GM06990 (cell line): Measurements from ENCODE around the gene ITPR1.

Experiments used
- DNase-seq: peaks from one replicate; pipeline ENCODE4 v3.0.0-alpha.2; 2011; ENCODE audit not compliant: insufficient read length; ENCODE audit errors: extremely low read depth
- H3K27me3 ChIP-seq: replicated peaks from 2 replicates; pipeline ENCODE4 v1.6.0; 2011; ENCODE audit warnings: low read length; ENCODE audit not compliant: control insufficient read depth, insufficient read depth
- H3K36me3 ChIP-seq: 2 replicates; pipeline ENCODE4 v1.5.1; 2011; ENCODE audit warnings: low read length; ENCODE audit not compliant: control insufficient read depth, insufficient read depth
- H3K4me3 ChIP-seq: replicated peaks from 2 replicates; pipeline ENCODE4 v1.5.1; 2011; ENCODE audit warnings: low read depth, mild to moderate bottlenecking, control low read depth, low read length
- CTCF ChIP-seq: IDR thresholded peaks from 2 replicates; pipeline ENCODE4 v1.5.1; 2011; ENCODE audit warnings: low read length, control low read depth, mild to moderate bottlenecking, inconsistent platforms; ENCODE audit not compliant: insufficient read depth, poor library complexity, severe bottlenecking

The ITPR1 gene

GRCh38 chr3:4534906-4535305 is 41.8 kb downstream of the ITPR1 start:
- DNase-seq = no peak
- TF ChIP-seq CTCF = no peak
- no peak overlapping the region for H3K4me3 ChIP-seq
- H3K36me3 ChIP-seq = no peaks in the 10 kb centered on the region
- H3K27me3 ChIP-seq = no peaks in the 10 kb centered on the region; the same call in 1 of the 2 replicates

DNA sequence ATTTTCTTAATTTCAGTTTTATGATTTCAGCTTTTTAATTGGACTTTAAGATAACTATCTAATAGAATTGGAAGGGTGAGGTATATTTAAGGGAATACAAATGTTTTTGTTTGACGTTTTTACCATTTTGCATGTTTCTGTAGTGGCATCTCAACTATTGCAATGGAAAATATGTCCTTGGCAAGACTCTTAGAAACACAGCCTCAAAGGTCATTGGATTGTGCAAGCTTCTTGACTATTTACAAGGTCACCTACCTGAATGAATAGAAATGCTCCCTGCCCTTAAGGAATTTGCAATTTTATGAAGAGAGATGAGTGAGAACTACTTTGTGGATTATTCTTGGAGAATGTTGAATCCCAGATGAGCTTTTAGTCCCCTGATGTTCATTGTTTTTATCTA is 43.1 kb downstream of the ITPR1 start:
- no peak overlapping the region for H3K4me3 ChIP-seq
- no peaks in the 10 kb centered on the region for H3K36me3 ChIP-seq
- DNase-seq = no peak
- TF ChIP-seq CTCF = no peak
- H3K27me3 ChIP-seq = no peaks in the 10 kb centered on the region; the same call in 1 of the 2 replicates

DNA sequence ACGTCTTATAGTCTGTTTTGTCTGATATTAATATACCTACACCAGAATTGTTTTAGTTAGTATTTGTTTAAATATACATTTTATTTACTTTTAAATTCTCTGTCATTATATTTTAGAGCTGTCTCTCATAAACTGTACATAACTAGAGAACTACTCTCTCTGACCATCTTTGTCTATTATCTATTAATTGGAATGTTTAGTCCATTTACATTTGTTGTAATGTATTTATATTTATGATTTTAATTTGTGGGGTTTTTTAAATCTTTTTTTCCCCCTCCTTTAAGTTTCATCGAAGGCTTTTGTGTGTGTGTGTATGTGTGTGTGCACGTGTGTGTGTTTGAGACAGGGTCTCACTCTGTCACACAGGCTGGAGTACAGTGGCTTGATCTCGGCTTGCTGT is 47.1 kb downstream of the ITPR1 start:
- H3K4me3 ChIP-seq = no peak overlapping the region
- no peak for TF ChIP-seq CTCF
- H3K27me3 ChIP-seq = no peaks in the 10 kb centered on the region; the same call in 1 of the 2 replicates
- H3K36me3 ChIP-seq = no peaks in the 10 kb centered on the region
- DNase-seq = no peak

DNA sequence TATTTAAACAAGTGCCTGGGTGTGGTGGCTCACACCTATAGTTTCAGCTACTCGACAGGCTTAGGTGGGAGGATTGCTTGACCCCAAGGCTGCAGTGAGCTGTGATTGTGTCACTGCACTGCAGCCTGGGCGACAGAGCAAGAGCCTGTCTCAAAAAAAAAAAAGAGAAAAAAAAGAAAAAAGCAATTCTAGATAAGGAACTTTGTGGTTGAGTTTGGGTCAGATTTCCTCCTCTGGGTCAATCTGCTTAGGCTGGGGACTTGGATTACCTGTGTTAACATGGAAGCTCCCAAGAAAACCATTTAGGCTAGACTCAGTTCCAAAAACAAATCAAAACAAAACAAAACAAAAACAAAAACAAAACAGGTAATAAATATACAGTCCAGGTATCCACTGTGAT is 50.0 kb downstream of the ITPR1 start:
- Histone ChIP-seq H3K27me3 (no peaks in the 10 kb centered on the region), H3K4me3 (no peak overlapping the region), H3K36me3 (no peaks in the 10 kb centered on the region)
- TF ChIP-seq CTCF = no peak
- DNase-seq = no peak

- H3K4me3 ChIP-seq = no peak overlapping the region
- H3K27me3 ChIP-seq = no peaks in the 10 kb centered on the region
- no peak for DNase-seq
- no peaks in the 10 kb centered on the region for H3K36me3 ChIP-seq
- no peak for TF ChIP-seq CTCF
Measured at GRCh38 chr3:4546346-4547178, 53.4 kb downstream of the ITPR1 start.
